MM.1S (cell line): ENCODE results near the gene ADGRL3.

Experiments
- EZH2 ChIP-seq: fragments of 300-600 bp; sonication (generic); optimal IDR thresholded peaks from 2 replicates; pipeline ENCODE3; 2017; ENCODE audit warnings: low read depth, mild to moderate bottlenecking, antibody characterized with exemption, low read length, mixed read lengths
- EZH2phosphoT487 ChIP-seq: fragments of 300-600 bp; sonication (generic); IDR thresholded peaks from 2 replicates; pipeline ENCODE4 v1.6.1; 2018; ENCODE audit warnings: antibody characterized with exemption, low read length
- TF ChIP-seq, protein P1 (sequence below): fragments of 300-600 bp; sonication (generic); IDR thresholded peaks from 2 replicates; pipeline ENCODE4 v1.5.1; 2016; ENCODE audit warnings: antibody characterized with exemption, low read length, mixed read lengths

DNA sequence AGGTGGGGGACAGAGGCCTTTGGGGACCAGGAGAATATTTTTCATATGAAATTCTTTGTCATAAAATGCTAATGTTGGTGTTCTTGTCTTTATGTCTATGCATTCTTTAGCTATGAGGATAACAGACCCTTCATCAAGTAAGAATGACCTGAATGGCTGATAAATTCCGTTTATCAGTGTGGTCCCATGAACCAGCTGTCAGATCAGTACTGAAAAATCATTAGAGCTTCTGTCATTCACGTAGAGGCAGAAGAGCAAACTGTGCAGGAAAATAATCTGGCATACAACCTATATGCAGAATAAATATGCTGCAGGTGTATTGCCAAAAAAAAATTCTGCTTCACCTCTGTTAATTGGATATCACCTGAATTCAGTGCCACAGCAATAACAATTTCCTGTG, 828.6 kb downstream of the ADGRL3 start:
- TF ChIP-seq, protein P1, sequence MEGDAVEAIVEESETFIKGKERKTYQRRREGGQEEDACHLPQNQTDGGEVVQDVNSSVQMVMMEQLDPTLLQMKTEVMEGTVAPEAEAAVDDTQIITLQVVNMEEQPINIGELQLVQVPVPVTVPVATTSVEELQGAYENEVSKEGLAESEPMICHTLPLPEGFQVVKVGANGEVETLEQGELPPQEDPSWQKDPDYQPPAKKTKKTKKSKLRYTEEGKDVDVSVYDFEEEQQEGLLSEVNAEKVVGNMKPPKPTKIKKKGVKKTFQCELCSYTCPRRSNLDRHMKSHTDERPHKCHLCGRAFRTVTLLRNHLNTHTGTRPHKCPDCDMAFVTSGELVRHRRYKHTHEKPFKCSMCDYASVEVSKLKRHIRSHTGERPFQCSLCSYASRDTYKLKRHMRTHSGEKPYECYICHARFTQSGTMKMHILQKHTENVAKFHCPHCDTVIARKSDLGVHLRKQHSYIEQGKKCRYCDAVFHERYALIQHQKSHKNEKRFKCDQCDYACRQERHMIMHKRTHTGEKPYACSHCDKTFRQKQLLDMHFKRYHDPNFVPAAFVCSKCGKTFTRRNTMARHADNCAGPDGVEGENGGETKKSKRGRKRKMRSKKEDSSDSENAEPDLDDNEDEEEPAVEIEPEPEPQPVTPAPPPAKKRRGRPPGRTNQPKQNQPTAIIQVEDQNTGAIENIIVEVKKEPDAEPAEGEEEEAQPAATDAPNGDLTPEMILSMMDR, result no peak
- no peak for TF ChIP-seq EZH2
- TF ChIP-seq EZH2phosphoT487, result no peak
